Activated T-cell treated with anti-CD3 and anti-CD28 coated beads for 48 hours (primary cell): Measurements from ENCODE around the gene JPH3.
A peak's percentile ranks its signal among the peaks of the same experiment; 100 is the strongest.
"Not testable (repeated sequence)": the region's sequence is repeated elsewhere in the genome, so short reads cannot be mapped to it uniquely, and the experiment has no call there.

Source experiments
- DNase-seq: peaks from one replicate; pipeline ENCODE4 v3.0.0-alpha.2; 2020; ENCODE audit warnings: low read depth

Gene JPH3

GRCh38 chr16:87575027-87575804 is 27.1 kb upstream of the JPH3 start:
- DNase-seq, result no peak

DNA sequence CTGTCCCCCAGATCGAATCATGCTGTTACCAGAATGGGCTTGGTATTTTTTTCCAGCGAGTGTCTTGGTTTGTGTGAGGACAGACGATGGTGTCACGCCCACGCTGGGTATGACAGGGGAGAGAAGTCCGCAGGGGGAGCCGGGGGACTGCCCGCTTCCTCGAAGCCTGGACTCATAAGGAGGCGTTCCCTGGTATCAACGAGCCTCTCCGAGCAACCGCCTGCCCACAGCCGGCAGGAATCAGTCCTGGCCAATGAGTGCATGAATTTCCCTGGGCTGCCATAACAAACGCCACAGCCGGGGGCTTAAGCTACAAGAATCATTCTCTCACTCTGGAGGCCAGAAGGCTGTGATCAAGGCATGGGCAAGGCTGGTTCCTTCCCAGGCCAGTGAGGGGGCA is 26.1 kb upstream of the JPH3 start:
- DNase-seq, result no peak

DNA sequence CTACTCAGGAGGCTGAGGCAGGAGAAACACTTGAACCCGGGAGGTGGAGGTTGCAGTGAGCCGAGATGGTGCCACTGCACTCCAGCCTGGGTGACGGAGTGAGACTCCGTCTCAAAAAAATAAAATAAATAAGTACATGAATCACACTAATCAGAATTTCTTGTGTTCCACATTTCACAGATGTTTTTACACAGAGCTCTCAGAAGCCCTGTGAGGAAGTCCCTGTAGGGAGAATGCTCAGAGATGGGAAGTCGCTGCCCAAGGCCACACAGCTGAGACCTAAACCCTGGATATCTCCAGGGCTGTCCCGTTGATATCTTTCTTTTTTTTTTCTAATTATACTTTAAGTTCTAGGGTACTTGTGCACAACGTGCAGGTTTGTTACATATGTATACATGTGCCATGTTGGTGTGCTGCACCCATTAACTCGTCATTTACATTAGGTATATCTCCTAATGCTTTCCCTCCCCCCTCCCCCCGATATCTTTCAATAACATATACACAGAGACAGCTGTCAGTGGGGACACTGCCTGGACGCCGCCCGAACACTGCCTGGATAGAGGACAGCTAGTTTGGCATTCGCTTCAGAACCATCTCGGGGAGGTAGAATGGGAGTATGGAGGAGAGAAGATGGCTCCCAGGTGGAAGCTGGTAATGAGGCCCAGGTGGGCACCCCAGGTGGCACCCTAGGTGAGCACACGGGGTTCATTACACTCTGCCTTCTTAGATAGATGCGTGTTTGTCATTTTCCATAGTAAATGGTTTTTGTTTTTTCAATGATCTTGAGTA is 24.0 kb upstream of the JPH3 start:
- not testable (repeated sequence) for DNase-seq

- DNase-seq, result no peak
Measured at GRCh38 chr16:87579691-87580090, 22.6 kb upstream of the JPH3 start.

DNA sequence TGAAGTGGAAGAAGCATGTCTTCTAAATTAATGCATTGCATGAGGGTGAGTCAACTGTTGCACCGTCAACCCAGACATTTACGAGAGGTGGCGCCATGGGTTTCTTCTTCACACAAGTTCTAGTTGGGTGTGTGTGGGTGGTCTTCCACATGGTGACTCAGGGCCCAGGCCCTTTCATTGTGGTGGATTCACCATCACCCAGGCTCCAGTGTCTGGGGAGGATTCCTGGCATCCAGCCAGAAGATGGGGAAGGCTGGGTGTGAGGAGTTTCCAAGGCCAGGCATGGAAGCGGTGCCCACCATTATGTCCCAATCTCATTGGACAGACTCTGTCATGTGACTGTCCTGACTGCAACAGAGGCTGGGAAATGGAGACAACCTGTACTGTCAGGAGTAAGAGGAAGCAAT is 21.4 kb upstream of the JPH3 start:
- DNase-seq, result peak; percentile 18

- DNase-seq, result no peak
Measured at GRCh38 chr16:87581857-87582215, 20.5 kb upstream of the JPH3 start.

GRCh38 chr16:87582216-87582965 is 19.9 kb upstream of the JPH3 start:
- DNase-seq, result no peak

DNA sequence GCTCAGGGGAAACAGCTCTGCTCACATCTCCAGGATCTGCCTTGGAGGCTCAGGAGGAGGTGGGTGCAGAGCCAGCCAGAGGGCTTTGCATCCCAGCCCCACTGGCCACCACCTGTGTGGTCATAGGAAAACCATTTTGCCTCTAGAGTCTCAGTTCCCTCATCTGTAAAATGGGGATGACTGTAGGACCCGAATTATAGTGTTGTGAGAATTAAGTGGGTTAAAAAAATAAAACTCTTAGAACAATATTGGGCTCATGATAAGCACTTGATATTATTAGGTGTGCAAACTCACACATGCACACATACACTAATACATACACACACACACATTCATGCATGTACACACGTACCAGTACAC is 19.4 kb upstream of the JPH3 start:
- DNase-seq, result no peak

GRCh38 chr16:87583453-87584131 is 18.7 kb upstream of the JPH3 start:
- no peak for DNase-seq

DNA sequence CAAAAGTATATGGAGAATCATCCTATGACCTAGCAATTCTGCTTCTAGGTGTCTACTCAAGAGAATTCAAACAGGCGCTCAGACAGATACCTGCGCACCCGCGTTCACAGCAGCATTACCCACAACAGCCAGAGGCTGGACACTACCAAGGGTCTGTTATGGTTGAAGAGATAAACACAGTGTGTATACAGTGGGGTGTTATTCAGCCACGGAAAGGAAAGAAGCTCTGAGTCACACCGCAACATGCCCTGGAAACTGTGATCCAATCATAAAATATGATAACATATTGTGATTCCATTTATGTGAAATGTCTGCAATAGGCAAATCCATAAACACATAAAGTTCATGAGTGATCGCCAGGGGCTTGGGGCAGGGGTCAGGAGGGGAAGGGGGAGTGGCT is 18.0 kb upstream of the JPH3 start:
- no peak for DNase-seq

- no peak for DNase-seq
Measured at GRCh38 chr16:87584975-87585374, 17.3 kb upstream of the JPH3 start.

DNA sequence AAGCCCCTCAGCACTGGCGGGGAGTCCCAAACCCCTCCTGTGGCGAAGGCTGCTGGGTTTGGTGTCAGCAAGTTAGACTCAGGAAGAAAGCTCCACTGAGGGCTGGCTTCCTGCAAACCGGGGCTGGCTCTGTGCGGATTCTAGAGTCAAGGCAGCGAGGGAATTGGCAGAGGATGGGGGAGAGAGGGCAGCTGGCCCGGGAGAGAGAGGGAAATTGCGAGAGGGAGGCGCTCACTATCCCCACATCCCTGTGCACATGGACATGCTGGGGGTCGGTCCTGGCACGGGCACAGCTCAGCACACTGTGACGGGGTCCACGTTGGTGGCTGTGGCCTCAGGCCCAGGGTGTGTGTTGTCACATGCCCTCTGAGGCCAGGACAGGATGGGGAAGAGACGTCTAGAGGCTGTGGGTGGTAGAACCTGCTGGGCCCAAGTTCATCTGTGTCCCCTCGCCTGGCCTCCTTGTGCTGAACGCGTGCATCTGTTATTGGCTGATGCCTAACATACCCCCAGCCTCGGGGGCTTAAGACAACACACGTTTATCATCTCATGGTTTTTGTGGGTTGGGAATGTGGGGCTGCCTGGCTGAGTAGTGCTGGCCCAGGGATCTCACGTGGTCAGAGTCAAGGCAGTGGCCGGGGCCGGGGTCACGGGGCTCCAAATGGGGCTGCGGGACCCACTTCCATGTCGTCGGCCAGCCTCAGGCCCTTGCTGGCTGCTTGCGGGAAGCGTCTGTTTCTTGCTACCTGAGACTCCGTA is 16.7 kb upstream of the JPH3 start:
- DNase-seq, result no peak

DNA sequence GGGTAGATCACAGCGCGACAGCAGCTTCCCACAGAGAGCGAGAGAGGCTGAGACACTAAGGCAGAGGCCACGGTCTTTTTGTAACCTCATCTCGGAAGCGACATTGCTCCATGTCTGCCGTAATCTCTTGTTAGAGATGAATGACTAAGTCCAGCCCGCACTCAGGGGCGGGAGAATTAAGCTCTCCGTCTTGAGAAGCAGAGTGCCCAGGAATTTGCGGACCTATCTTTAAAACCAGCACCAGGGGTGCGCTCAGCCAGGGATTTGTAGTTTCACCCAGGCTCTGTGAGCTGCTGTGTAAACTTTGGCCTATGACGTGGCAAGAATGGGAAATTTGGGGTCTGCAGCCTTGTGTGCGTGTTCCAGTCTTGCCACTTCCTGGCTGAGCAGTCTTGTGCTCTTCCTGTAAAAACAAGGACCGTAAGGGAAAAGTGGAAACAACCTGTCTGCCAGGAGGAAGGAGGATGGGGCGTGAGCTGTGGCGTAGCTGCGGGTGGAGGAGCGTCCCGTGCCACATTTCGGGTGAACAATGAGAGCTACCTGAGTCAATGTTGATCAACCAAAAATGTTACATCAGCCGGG is 16.0 kb upstream of the JPH3 start:
- no peak for DNase-seq

DNA sequence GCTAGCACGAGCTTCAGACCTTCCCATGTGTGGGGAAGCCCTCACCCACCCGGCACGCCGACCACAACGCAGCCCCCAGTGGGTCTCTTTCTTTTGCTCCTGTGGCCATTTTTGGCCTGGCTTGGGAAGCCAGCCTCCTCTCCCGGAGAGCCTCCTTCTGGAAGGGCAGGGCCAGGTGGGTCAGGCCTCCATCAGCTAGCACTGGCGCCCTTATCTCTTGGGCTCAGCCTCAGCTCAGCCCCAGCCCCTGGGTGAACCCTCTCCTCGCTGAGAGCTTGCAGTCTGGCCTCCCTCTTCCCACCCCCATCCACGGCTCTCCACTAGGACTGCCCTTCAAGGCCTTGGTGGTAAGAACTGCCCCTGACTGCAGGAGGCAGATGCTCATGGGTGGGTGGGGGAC is 14.7 kb upstream of the JPH3 start:
- DNase-seq, result no peak

GRCh38 chr16:87592018-87592712 is 10.1 kb upstream of the JPH3 start:
- no peak for DNase-seq

DNA sequence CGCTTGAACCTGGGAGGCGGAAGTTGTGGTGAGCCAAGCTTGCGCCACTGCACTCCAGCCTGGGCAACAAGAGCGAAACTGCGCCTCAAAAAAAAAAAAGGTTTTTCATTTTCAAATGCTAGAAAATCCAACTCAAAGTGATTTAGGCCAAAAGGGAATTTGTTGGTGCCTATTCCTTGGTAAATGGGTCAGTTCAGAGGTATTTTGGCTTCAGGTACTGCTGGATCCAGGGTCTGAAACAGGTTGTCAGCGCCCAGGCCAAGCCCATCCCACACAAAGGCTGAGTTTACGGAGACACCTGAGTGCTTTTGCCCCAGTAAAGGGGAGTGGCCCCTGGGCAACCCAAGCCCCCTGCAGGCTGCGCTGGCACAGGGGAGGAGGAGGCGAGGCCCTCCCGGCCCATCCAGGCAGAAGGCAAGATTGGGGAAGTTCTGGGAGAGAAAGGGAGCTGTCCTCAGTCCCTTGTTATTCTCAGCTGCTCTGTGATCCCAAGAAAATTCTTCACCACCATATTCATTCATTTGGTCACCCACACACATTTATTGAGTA is 8.5 kb upstream of the JPH3 start:
- no peak for DNase-seq

DNA sequence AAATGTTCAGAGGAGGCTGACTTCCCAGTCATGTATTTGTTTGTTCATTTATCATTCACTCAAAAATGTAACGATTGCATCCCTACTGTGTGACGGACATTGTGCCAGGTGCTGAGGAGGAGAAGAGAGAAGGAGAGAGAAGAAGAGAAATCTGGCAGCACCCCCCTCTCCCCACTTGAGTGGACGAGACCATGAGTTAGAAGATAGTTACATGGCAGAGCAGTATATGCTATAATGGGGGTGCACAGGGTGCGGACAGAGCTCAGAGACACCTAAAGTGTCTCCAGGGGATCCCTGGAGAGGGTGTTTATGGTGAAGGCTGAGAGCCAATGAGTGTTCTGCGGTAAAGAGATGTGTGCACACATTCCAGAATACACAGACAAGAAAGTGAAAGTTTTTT is 6.6 kb upstream of the JPH3 start:
- DNase-seq, result no peak

DNA sequence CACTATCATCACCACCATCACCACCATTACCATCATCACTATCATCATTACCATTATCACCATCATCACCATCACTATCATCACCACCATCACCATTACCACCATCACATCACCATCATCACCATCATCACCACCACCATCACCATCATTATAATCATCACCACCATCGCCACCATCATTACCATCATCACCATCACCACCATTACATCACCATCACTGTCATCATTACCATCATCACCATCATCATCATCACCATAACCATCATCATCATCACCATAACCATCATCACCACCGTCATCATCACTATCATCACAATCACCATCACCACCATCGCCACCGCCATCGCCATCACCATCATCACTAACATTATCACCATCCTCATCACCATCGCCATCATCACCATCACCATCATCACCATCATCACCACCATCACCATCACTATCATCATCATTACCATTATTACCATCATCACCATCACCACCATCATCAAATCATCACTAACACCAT is 4.9 kb upstream of the JPH3 start:
- DNase-seq, result no peak

DNA sequence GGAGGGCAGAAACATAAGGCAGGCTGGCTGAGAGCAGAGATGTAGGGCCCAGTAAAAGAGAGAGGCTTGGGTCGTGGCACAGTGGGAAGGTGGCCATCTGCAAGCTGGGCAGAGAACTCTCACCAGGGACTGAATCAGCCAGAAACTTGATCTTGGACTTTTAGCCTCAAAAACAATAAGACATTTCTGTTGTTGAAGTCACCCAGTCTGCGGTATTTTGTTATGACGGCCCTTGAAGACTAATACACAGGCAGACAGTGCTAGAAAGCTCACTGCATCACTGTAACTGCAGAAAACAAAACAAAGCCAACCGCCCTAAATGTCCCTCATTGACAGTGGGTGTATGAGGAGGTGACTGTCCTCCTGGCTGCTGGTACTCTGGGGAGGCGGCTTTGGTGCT is 3.9 kb upstream of the JPH3 start:
- no peak for DNase-seq

GRCh38 chr16:87600246-87600645 is 2.1 kb upstream of the JPH3 start:
- DNase-seq, result no peak
